Measurements from ENCODE around the gene ZNRD2.
"Not testable (repeated sequence)": the region's sequence is repeated elsewhere in the genome, so short reads cannot be mapped to it uniquely, and the experiment has no call there.

ZNRD2 gene

DNA sequence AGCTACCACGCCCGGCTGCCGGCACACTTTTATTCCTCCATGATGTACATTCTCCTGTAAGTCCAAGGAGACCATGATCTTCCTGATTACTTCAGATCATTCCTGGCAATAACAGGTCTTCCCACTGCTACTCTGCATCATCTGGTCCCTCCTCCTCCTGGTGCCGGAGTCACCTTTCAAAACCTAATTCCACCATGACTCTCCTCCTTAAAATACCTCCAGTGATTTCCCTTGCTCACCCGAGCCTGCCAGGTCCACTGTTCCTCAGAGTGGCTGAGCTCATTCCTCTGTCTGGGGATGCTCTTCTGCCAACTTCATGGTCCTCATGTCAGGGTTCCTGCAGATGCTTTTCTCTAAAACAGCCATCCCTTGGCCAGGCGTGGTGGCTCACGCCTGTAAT is 8.3 kb upstream of the ZNRD2 start:
- TF ChIP-seq, protein P1, sequence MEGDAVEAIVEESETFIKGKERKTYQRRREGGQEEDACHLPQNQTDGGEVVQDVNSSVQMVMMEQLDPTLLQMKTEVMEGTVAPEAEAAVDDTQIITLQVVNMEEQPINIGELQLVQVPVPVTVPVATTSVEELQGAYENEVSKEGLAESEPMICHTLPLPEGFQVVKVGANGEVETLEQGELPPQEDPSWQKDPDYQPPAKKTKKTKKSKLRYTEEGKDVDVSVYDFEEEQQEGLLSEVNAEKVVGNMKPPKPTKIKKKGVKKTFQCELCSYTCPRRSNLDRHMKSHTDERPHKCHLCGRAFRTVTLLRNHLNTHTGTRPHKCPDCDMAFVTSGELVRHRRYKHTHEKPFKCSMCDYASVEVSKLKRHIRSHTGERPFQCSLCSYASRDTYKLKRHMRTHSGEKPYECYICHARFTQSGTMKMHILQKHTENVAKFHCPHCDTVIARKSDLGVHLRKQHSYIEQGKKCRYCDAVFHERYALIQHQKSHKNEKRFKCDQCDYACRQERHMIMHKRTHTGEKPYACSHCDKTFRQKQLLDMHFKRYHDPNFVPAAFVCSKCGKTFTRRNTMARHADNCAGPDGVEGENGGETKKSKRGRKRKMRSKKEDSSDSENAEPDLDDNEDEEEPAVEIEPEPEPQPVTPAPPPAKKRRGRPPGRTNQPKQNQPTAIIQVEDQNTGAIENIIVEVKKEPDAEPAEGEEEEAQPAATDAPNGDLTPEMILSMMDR (IDR thresholded peaks at IDR 0.05) = no peak
- Mint-ChIP-seq H3K27ac (peak overlapping the region; percentile 84), H3K27me3 (ENCODE audit: low read depth, poor library complexity) (peaks cover 4% of the 10 kb centered on the region), H3K9me3 (no peaks in the 10 kb centered on the region), H3K4me3 (peak overlapping the region; percentile 71), H3K4me1 (peaks cover 71% of the 10 kb centered on the region), H3K36me3 (ENCODE audit: low read depth) (no peaks in the 10 kb centered on the region)
- DNase-seq = no peak

DNA sequence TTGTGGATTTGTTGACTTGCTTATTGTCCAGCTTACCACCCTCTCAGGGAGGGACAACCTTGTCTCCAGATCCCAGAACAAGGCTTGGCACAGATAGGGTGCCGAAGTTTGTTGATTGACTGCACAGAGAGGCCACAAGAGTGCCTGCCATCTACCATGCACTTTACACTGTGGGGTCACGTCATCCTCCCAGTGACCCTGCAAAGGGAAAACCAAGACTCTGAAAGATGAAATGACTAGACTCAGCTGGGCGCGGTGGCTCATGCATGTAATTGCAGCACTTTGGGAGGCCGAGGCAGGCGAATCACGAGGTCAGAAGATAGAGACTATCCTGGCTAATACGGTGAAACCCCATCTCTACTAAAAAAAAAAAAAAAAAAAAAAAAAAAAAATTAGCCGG is 7.5 kb upstream of the ZNRD2 start:
- Mint-ChIP-seq H3K9me3 (no peaks in the 10 kb centered on the region), H3K4me3 (no peak overlapping the region), H3K27ac (no peak overlapping the region), H3K4me1 (peaks cover 67% of the 10 kb centered on the region), H3K36me3 (ENCODE audit: low read depth) (no peaks in the 10 kb centered on the region), H3K27me3 (ENCODE audit: low read depth, poor library complexity) (peaks cover 4% of the 10 kb centered on the region)
- DNase-seq = no peak
- TF ChIP-seq, protein P1 (IDR thresholded peaks at IDR 0.05) = no peak

DNA sequence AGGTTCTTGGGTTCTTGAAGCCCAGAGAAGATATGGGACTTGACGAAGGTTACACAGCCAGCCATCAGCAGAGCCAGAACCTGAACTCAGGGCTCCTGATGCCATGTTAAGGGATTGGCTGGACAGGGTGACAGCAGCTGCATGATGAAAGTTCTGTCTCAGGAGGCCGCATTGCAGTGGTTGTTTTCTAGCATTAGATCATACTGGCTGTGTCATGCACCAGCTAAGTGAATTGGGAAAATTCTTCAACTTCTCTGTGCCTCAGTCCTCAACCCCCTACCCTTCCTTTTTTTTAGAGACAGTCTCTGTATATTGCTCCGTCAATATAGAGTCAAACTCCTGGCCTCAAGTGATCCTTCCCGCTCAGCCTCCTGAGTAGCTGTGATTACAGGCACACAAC is 6.7 kb upstream of the ZNRD2 start:
- Mint-ChIP-seq H3K4me1 (peaks cover 75% of the 10 kb centered on the region), H3K4me3 (no peak overlapping the region), H3K36me3 (ENCODE audit: low read depth) (no peaks in the 10 kb centered on the region), H3K9me3 (no peaks in the 10 kb centered on the region), H3K27ac (no peak overlapping the region), H3K27me3 (ENCODE audit: low read depth, poor library complexity) (peaks cover 4% of the 10 kb centered on the region)
- no peak for DNase-seq
- TF ChIP-seq, protein P1 (IDR thresholded peaks at IDR 0.05) = no peak

DNA sequence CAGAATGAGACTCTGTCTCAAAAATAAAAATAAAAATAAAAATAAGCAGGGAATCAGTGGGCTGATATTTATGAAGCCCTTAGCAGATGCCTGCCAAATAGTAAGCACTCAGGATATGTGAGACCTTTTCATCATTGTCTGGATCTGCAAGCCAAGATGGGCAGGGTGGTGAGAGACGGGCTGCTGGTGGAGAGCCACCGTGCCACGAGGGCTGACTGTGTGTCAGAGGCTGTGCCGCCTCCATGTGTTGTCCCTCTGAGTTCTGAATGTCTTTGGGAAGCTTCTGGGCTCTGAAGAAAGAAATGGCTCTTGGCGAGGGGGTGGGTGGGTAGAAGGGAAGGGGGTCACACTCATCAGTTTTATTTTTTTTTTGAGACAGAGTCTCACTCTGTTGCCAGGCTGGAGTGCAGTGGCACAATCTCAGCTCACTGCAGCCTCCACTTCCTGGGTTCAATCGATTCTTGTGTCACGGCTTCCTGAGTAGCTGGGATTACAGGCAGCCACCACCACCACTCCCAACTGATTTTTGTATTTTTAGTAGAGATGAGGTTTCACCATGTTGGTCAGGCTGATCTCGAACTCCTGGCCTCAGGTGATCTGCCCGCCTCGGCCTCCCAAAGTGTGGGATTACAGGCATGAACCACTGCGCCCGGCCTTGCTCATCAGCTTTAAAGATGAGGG is 5.3 kb upstream of the ZNRD2 start:
- not testable (repeated sequence) for H3K4me3 Mint-ChIP-seq, DNase-seq

DNA sequence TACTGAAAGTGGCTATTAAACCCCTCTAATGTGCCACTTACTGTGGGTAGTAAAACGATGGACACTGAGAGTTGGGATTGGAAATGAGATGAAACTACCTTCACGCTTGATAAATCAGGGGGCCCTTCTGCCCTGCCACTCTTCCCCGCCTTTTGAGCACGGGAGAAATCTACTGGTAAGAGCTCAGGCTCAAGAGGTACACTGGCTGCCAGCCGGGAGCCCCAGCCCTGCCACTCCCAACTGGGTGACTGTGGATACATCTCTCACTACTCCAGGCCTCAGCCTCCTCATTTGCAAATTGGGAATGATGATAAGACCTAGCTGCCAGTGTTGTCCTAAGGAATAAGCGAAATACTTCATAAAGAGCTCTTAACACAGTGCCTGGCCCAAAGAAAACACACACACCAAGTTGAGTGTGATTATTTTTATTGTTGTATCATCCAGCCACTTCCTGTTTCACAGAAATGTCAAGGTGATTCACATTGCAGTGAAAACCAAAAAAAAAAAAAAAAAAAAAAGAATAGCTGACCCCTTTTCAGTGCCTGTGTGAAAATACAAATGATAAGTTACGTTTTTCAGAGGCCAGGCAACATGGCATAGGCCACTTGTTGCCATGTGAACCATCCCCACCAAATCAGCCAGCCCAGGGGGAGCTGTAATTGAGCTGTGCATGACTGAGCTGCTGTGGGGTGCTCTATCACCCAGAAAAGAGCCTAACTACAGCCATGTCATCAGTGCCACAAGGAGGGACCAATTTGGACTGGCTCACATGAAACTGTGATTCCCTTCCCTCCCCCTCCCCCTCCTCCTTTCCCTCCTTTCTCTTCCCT is 4.4 kb upstream of the ZNRD2 start:
- Mint-ChIP-seq H3K36me3 (ENCODE audit: low read depth) (no peaks in the 10 kb centered on the region), H3K9me3 (no peaks in the 10 kb centered on the region), H3K4me3 (no peak overlapping the region), H3K27me3 (ENCODE audit: low read depth, poor library complexity) (peaks cover 6% of the 10 kb centered on the region), H3K4me1 (peaks cover 75% of the 10 kb centered on the region), H3K27ac (no peak overlapping the region)
- DNase-seq = no peak
- TF ChIP-seq, protein P1 (IDR thresholded peaks at IDR 0.05) = no peak

More for the DNA sequence above, 5.3 kb upstream of the ZNRD2 start:
- not testable (repeated sequence) for H3K36me3 Mint-ChIP-seq (ENCODE audit: low read depth); H3K9me3 Mint-ChIP-seq; H3K27me3 Mint-ChIP-seq (ENCODE audit: low read depth, poor library complexity); H3K27ac Mint-ChIP-seq
- peaks cover 76% of the 10 kb centered on the region for H3K4me1 Mint-ChIP-seq

DNA sequence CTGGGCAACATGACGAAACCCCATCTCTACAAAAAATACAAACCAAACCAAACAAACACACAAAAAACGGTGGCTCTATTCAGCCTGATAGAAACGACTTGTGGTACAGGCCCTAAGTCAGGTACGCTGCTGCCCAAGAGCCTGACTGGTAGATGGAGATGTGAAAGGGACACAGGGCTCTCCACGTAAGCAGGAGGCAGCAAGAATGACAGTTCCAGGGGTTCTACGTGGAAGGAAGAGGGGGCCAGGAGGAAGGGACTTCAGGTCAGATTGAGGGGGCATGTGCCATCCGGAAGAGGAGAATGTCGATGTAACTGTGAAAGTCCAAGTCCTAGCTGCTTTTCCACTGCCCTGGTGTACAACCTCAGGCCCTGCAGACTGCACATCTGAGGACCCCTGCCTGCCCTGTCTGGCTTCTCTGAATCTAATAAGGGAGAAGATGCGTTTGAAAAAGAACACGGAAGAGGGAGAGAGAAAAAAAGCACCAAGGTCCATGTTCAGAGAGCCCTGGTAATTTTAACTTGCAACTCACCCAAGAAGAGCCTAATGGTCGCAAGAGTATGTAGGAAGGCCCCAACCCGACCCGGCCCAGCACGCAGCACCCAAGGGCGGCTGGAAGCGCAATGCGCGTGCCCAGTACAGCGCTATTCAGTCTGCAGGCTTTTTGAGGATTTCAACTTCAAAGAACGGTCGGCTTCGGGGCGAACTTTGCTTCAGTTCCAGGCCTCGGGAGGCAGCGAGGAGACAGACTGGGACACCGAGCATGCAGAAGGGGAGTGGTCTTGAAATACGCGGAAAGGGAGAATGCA is 909 bp upstream of the ZNRD2 start:
- peak overlapping the region; percentile 97 for H3K4me3 Mint-ChIP-seq
- no peak for DNase-seq
- no peaks in the 10 kb centered on the region for H3K9me3 Mint-ChIP-seq
- H3K27ac Mint-ChIP-seq = peak overlapping the region; percentile 98
- H3K4me1 Mint-ChIP-seq = peaks cover 77% of the 10 kb centered on the region
- TF ChIP-seq, protein P1 (IDR thresholded peaks at IDR 0.05) = no peak
- peaks cover 2% of the 10 kb centered on the region for H3K27me3 Mint-ChIP-seq (ENCODE audit: low read depth, poor library complexity)
- H3K36me3 Mint-ChIP-seq (ENCODE audit: low read depth) = no peaks in the 10 kb centered on the region
